CD4-positive, alpha-beta T cell (primary cell): ENCODE results near the gene ACTR3. TPM values are rescaled to one million over a fixed set of nuclear protein-coding genes. Genes with fewer than 3 reads are reported as not detected.

Experiments used
- ATAC-seq: fragments of 200-7000 bp; cut with Tn5 transposase; one replicate; pipeline ENCODE4 v1.10.0; 2022; ENCODE audit warnings: mild to moderate bottlenecking; ENCODE audit not compliant: poor library complexity
- CTCF ChIA-PET: fragments of 350-600 bp; sonication (Branson Sonifier 250); formaldehyde crosslinking; loops from one replicate; lab custom pipeline; 2021; ENCODE audit warnings: antibody characterized with exemption, inconsistent platforms; lab: Charles Lee
- POLR2A ChIA-PET: fragments of 350-600 bp; sonication (Branson Sonifier 250); formaldehyde crosslinking; loops from one replicate; lab custom pipeline; 2021; ENCODE audit warnings: antibody characterized with exemption, inconsistent platforms; lab: Charles Lee
- DNase-seq, 14 experiments: peaks; one replicate each; pipeline ENCODE4 v3.0.0-alpha.2; 2013 to 2020; ENCODE audit warnings: mixed read lengths in 2 of 14
- H3K27ac ChIP-seq, 2 donors: one replicate each; pipeline versions ENCODE4 v1.5.1 to v1.7.0; 2013; ENCODE audit warnings: low read length in 2 of 2, low read depth in 1 of 2, mild to moderate bottlenecking in 1 of 2
- H3K27me3 ChIP-seq, 2 experiments: 1 replicate in 1 of 2; 2 replicates in 1 of 2; pipeline versions ENCODE4 v1.6.1 to v1.7.0; 2013; ENCODE audit warnings: low read length in 2 of 2, control low read depth in 1 of 2, mild to moderate bottlenecking in 1 of 2, moderate library complexity in 1 of 2; ENCODE audit not compliant: insufficient read depth in 2 of 2, control insufficient read depth in 1 of 2
- H3K36me3 ChIP-seq: one replicate; pipeline ENCODE4 v1.6.1; 2013; ENCODE audit warnings: low read length, control low read depth; ENCODE audit not compliant: insufficient read depth
- H3K4me1 ChIP-seq: one replicate; pipeline ENCODE4 v1.6.1; 2013; ENCODE audit warnings: low read length, control low read depth; ENCODE audit not compliant: insufficient read depth
- H3K4me3 ChIP-seq: one replicate; pipeline ENCODE4 v1.5.1; 2013; ENCODE audit warnings: mild to moderate bottlenecking, low read length, moderate library complexity
- H3K9me3 ChIP-seq, 2 experiments: 1 replicate in 1 of 2; 2 replicates in 1 of 2; pipeline versions ENCODE4 v1.6.1 to v1.7.0; 2013; ENCODE audit warnings: low read length in 2 of 2, mild to moderate bottlenecking in 2 of 2, control low read depth in 1 of 2, moderate library complexity in 1 of 2; ENCODE audit not compliant: control insufficient read depth in 1 of 2, insufficient read depth in 1 of 2
- H3K27ac Mint-ChIP-seq: one replicate; pipeline ENCODE4 v1.8.0; 2020; ENCODE audit warnings: mixed read lengths
- H3K27me3 Mint-ChIP-seq: one replicate; pipeline ENCODE4 v1.8.0; 2021; ENCODE audit warnings: mixed read lengths
- H3K36me3 Mint-ChIP-seq: one replicate; pipeline ENCODE4 v1.8.0; 2021; ENCODE audit warnings: low read depth, mixed read lengths
- H3K4me1 Mint-ChIP-seq: one replicate; pipeline ENCODE4 v1.8.0; 2021; ENCODE audit warnings: low read depth, mixed read lengths
- H3K4me3 Mint-ChIP-seq: one replicate; pipeline ENCODE4 v1.8.0; 2020; ENCODE audit warnings: mild to moderate bottlenecking, mixed read lengths
- H3K9me3 Mint-ChIP-seq: one replicate; pipeline ENCODE4 v1.8.0; 2020; ENCODE audit warnings: mixed read lengths
- intact Hi-C, 2 experiments: fragments of 100-400 bp; cut with DNase I in 1 of 2; cut with micrococcal nuclease in 1 of 2; formaldehyde crosslinking; loops; one replicate each; pipeline versions ENCODE4 v1.15.1 to v1.9.0; 2023 to 2025; cut with DNase I, micrococcal nuclease
- total RNA-seq, 174 experiments: library from RNA in 2 of 174; stranded (reverse) in 2 of 174; gene quantifications; one replicate each; pipeline ENCODE4 v1.2.3 and lab custom pipeline; 2021 to 2026
- TF ChIP-seq, protein P1 (sequence below): fragments of 200-600 bp; IDR thresholded peaks from one replicate; pipeline ENCODE4 v1.8.0; 2022; ENCODE audit warnings: antibody characterized with exemption, mild to moderate bottlenecking

The ACTR3 gene
- total RNA-seq, 2 experiments from 2014 or later = 118 to 123 TPM

DNA sequence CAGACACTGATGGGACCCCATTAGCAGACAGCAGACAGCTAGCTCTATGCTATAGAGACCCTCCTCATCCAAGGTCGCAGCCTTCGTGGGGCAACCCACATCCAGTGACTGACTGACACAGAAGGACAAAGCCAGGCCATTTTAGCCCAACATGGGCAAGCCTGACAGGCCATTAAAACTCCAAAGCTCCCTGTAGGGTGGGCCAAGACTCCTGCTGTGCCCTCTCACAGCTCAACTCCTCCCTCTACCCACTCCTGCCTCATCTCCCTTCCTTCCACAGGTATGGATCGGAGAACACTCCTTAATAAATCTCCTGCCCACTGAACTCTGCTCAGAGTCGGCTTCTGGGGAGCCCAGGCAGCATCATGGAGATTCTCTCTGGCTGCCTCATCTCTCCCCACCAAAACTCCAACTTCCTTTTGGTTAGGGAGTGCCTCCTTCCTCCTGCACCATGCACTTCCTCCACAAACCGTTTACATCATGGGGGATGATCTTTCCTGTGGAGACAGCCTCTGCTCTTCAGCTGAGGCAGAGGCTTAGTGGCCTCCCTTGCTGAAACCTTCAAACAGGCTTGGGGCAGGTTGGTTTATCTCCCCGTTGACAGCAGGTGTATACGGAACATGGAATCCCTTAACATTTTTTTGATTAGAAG, 86.5 kb downstream of the ACTR3 start:
- no peaks in the 10 kb centered on the region for H3K27me3 ChIP-seq
- H3K4me1 Mint-ChIP-seq = peaks cover 28% of the 10 kb centered on the region
- no peak overlapping the region for H3K4me3 Mint-ChIP-seq
- ChIA-PET POLR2A (no interaction called here), CTCF (no interaction called here)
- no peak overlapping the region for H3K27ac ChIP-seq
- H3K27me3 Mint-ChIP-seq = no peaks in the 10 kb centered on the region
- peaks cover 37% of the 10 kb centered on the region for H3K36me3 ChIP-seq
- ATAC-seq (no peak), DNase-seq (no peak)
- H3K36me3 Mint-ChIP-seq = peaks cover 15% of the 10 kb centered on the region
- peaks cover 0 to 12% of the 10 kb centered on the region in 2 experiments for H3K9me3 ChIP-seq
- H3K4me1 ChIP-seq = peaks cover 5% of the 10 kb centered on the region
- TF ChIP-seq, protein P1, sequence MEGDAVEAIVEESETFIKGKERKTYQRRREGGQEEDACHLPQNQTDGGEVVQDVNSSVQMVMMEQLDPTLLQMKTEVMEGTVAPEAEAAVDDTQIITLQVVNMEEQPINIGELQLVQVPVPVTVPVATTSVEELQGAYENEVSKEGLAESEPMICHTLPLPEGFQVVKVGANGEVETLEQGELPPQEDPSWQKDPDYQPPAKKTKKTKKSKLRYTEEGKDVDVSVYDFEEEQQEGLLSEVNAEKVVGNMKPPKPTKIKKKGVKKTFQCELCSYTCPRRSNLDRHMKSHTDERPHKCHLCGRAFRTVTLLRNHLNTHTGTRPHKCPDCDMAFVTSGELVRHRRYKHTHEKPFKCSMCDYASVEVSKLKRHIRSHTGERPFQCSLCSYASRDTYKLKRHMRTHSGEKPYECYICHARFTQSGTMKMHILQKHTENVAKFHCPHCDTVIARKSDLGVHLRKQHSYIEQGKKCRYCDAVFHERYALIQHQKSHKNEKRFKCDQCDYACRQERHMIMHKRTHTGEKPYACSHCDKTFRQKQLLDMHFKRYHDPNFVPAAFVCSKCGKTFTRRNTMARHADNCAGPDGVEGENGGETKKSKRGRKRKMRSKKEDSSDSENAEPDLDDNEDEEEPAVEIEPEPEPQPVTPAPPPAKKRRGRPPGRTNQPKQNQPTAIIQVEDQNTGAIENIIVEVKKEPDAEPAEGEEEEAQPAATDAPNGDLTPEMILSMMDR = no peak
- H3K27ac Mint-ChIP-seq = peak overlapping the region; percentile 27
- no peak overlapping the region for H3K4me3 ChIP-seq
- no peaks in the 10 kb centered on the region for H3K9me3 Mint-ChIP-seq
- intact Hi-C loops = no loop called here

DNA sequence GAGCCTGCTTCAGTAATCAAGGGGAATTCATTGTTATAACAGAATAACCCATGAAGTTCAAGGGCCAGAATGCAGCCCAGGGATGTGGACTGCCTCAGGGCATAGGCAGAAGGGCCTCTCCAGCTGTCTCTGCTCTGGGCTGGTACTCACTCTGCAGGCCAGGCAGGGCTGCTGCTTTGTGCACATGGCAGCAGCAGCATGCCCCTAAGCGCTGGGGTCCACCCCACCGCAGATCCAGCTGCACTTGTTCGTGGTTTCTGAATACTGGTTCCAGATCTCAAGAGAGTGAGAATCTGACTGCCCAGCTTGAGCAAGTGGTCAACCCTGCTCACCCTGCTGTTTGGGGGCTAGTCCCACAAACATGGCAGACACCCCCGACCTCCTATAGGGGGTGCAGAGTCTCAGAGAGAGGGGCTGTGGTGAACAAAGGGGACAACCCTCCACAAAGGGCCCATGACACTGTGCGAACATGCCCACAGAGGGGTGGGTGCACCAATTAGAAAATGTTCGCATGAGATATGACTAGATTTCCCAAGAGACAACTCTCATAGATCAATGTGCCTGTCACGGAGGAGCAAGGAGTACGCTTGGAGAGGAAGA, 87.3 kb downstream of the ACTR3 start:
- no peak overlapping the region for H3K4me3 Mint-ChIP-seq
- Histone ChIP-seq H3K4me3 (no peak overlapping the region), H3K9me3 (peaks cover 0 to 12% of the 10 kb centered on the region in 2 experiments), H3K4me1 (peaks cover 3% of the 10 kb centered on the region), H3K27me3 (no peaks in the 10 kb centered on the region), H3K36me3 (peaks cover 29% of the 10 kb centered on the region), H3K27ac (no peak overlapping the region)
- ChIA-PET POLR2A (no interaction called here), CTCF (no interaction called here)
- no peak overlapping the region for H3K27ac Mint-ChIP-seq
- intact Hi-C loops = no loop called here
- no peak for ATAC-seq
- TF ChIP-seq, protein P1 = no peak
- DNase-seq = no peak
- H3K9me3 Mint-ChIP-seq = no peaks in the 10 kb centered on the region
- no peaks in the 10 kb centered on the region for H3K27me3 Mint-ChIP-seq
- H3K4me1 Mint-ChIP-seq = peaks cover 20% of the 10 kb centered on the region
- peaks cover 12% of the 10 kb centered on the region for H3K36me3 Mint-ChIP-seq

DNA sequence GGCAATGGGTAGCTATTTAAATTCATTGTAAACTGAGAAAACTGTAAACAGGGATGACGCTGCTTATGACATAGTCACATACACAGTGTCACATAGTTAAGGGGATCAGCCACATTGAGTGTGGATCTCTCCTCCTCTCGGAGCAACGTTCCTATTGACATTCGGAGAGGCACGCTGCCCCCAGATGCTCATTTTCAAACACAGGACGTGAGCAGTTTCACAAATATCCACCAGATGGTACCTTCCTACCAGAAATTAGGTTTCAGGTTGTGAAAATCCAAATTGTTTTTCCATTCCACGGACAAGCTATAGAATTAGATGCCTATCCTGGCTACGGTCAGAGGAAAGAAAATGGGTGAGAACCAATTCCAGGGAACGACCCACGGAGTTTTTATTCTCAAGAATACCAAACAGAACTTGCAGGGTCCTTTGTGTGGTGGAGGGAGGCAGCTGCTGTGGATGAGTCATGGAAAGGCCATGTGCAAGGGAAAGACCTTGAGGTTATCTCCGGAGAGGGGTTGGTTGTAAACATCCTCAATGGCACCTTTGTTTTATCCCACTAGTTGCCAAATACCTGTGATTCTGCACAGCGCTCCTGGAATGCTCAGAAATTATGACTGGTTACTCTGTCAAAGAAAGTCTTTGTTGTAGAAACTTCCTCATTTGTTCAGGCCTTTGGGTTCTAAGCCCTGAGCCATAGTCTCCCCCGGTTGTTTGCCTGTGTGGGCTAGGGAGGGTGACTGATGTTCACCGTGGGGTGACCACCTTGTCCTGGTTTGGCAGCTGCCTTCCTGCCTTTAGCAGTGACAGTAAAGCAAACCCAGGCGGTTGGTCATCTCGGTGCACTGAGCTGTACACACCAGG, 88.0 kb downstream of the ACTR3 start:
- H3K9me3 ChIP-seq = peaks cover 0 to 12% of the 10 kb centered on the region in 2 experiments
- ChIA-PET CTCF (no interaction called here), POLR2A (no interaction called here)
- no peaks in the 10 kb centered on the region for H3K9me3 Mint-ChIP-seq
- peaks cover 22% of the 10 kb centered on the region for H3K36me3 ChIP-seq
- no peak overlapping the region for H3K27ac ChIP-seq
- H3K36me3 Mint-ChIP-seq = peaks cover 12% of the 10 kb centered on the region
- peaks cover 3% of the 10 kb centered on the region for H3K4me1 ChIP-seq
- H3K4me3 Mint-ChIP-seq = no peak overlapping the region
- H3K27me3 ChIP-seq = no peaks in the 10 kb centered on the region
- no peak overlapping the region for H3K4me3 ChIP-seq
- intact Hi-C loops = no loop called here
- H3K27ac Mint-ChIP-seq = no peak overlapping the region
- no peak for DNase-seq
- ATAC-seq = no peak
- TF ChIP-seq, protein P1 = no peak
- no peaks in the 10 kb centered on the region for H3K27me3 Mint-ChIP-seq
- peaks cover 13% of the 10 kb centered on the region for H3K4me1 Mint-ChIP-seq
